ENCODE results near the gene PARD3B. TPM values are rescaled to one million over a fixed set of nuclear protein-coding genes. Genes with fewer than 3 reads are reported as not detected.

Gene PARD3B
- total RNA-seq, 1 donor from 2014 or later, result 6.8 TPM

GRCh38 chr2:204891739-204892138 is 346.5 kb downstream of the PARD3B start:
- DNase-seq, result no peak
- intact Hi-C loops (cut with DNase I), result no loop called here
- no peak for ATAC-seq (ENCODE audit: poor library complexity)

DNA sequence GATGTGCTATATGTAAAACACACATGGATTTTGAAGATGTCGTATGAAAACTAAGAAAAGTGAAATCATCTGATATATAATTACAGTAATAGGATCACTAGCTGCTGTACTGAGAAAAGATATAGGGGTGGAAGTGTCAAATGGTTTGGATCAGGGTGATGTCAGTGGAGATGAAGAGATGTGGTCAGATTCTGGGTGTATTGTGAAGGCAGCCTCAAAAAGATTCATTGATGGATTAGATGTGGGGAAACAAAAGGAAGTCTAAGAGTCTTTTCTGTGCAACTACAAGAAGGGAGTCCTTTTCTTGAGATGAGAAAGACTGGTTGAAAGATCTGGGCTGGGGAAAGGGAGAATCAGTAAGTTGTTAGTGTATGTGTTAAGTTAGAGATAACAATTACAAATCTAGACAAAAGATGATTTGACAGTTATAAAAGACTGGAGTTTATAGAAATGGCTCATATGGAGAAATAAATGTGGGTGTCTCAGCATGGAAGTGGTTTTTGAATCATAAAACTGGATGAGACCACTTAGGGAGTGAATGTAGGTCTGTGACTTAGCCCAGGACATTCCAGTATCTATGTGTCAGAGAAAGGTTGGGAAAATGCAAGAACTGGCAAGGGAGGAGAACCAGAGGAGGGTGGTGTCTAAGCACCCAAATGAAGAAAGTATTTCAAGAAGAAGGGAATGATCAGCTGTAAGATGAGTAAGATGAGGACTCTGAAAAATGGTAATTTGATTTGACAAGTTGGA is 347.4 kb downstream of the PARD3B start:
- no peak for ATAC-seq (ENCODE audit: poor library complexity)
- intact Hi-C loops (cut with DNase I), result no loop called here
- DNase-seq, result no peak

- intact Hi-C loops (cut with DNase I), result no loop called here
- DNase-seq (no peak), ATAC-seq (ENCODE audit: poor library complexity) (no peak)
Observed at GRCh38 chr2:204896146-204896545, 350.9 kb downstream of the PARD3B start.

- ATAC-seq (ENCODE audit: poor library complexity) (no peak), DNase-seq (no peak)
- intact Hi-C loops (cut with DNase I), result no loop called here
Observed at GRCh38 chr2:204897561-204897960, 352.3 kb downstream of the PARD3B start.

DNA sequence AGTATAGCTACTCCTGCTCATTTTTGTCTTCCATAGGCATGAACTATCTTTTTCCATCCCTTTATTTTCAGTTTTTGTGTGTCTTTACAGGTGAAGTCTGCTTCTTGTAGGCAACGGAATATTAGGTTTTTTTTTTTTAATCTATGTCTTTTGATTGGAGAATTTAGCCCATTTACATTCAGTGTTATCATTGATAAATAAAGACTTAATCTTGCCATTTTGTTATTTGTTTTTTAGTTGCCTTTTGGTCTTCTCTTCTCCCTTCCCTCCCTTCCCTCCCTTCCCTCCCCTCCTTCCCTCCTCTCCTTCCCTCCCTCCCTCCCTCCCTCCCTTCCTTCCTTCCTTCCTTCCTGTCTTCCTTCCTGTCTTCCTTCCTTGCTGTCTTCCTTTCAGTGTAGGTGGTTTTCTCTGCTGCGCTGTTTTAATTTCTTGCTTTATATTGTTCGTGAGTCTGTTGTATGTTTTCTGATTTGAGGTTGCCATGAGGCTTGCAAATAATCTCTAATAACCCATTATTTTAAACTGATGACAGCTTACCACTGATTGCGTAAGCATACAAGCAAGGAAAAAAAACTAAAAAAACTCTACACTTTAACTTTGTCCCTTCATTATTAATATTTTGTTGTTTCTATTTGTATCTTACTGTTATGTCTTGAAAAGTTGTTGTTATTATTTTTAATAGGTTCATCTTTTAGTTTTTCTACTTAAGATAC is 353.8 kb downstream of the PARD3B start:
- intact Hi-C loops (cut with DNase I), result no loop called here
- ATAC-seq (ENCODE audit: poor library complexity) (no peak), DNase-seq (no peak)

DNA sequence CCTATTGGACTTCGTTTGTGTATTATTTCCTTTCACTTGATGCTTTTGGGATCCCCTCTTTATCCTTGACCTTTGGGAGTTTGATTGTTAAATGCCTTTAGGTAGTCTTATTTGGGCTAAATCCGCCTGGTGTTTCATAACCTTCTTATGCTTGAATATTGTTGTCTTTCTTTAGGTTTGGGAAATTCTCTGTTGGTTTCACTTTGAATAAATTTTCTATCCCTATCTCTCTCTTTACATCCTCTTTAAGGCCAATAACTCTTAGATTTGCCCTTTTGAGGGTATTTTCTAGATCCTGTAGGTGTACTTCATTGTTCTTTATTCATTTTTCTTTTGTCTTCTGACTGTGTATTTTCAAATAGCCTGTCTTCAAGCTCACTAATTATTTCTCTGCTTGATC is 354.7 kb downstream of the PARD3B start:
- DNase-seq, result no peak
- no peak for ATAC-seq (ENCODE audit: poor library complexity)
- intact Hi-C loops (cut with DNase I), result no loop called here

DNA sequence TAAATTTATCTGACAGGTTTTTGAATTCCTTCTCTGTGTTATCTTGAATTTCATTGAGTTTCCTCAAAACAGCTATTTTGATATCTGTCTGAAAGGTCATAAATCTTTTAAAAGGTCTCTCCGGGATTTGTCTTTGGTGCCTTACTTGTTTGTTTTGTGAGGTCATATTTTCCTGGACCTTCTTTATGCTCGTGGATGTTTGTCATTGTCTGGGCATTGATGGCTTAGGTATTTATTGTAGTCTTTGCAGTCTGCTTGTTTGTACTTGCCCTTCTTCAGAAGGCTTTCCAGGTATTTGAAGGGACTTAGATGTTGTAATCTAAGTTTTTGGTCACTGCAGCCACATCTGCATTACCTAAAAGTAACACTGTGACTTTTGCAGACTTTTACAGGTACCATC is 355.2 kb downstream of the PARD3B start:
- ATAC-seq (ENCODE audit: poor library complexity) (no peak), DNase-seq (no peak)
- intact Hi-C loops (cut with DNase I), result no loop called here

DNA sequence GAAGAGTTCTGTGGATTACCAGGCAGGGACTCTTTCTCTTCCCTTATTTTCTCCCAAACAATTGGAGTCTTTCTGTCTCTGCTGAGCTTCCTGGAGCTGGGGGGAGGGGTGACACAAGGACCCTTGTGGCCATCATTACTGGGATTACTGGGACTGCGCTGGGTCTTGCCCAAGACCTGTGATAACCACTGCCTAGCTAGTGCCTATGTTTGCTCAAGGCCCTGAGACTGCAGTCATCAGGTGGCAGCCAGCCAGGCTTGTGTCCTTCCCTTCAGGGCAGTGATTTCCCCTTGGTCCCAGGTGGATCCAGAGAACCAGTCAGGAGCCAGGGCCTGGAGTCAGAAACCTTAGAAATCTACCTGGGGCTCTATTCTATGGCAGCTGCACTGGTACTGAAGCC is 355.6 kb downstream of the PARD3B start:
- intact Hi-C loops (cut with DNase I), result no loop called here
- DNase-seq (peak; percentile 44), ATAC-seq (ENCODE audit: poor library complexity) (no peak)

DNA sequence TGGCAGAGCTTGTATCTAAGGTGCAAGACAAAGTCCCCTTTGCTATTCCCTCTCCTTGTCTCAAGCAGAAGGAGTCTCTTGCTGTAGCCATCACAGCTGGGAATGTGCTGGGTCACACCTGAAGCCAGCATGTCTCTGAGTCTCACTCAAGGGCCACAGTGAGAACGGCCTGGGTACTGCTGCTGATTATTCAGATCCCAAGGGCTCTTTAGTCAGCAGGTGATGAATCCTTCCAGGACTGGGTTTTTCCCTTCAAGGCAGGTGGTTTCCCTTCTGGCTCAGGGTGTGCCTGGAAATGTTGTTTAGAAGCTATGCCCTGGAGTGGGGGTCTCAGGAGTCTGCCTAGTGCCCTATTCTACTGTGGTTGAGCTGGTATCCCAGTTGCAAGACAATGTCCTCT is 356.3 kb downstream of the PARD3B start:
- no peak for ATAC-seq (ENCODE audit: poor library complexity)
- intact Hi-C loops (cut with DNase I), result no loop called here
- no peak for DNase-seq

DNA sequence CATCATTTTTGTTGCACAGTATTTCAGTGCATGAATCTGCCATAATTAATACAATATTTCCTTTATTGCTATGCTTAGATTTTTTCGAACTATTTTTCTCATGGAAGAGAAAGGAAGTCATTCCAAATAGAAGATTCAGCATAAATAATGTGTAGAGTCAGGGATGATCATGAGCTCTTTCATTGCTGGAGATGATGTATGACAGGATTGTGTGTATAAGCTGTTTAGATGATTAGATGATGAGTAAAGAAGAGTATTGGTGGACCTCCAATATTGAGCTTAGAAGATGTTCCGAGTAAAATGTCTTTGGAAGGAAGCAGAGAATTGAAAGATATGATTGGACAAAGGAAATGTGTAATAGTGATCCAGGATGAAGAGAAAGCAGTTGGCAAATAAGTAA is 364.5 kb downstream of the PARD3B start:
- DNase-seq (no peak), ATAC-seq (ENCODE audit: poor library complexity) (no peak)
- intact Hi-C loops (cut with DNase I), result no loop called here

DNA sequence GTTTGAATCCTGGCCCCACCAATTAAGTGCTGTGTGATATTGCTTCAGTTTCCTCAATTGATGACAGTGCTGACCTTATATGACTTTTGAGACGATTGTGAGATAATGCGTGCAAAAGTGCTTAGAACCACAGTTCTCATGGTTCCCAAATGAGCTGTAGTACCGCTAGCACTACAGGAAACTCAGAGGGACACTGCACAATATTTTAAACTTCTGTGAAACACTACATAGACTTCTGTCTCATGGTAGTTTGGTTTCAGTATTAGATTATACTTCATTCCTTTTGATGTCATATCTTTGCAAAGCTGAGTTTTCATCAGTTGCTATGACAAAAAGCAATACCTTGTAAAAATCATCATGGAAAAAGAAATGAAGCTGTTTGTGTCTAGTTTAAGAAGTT is 368.0 kb downstream of the PARD3B start:
- ATAC-seq (ENCODE audit: poor library complexity), result no peak
- intact Hi-C loops (cut with DNase I), result no loop called here
- DNase-seq, result no peak

GRCh38 chr2:204913854-204914464 is 368.7 kb downstream of the PARD3B start:
- DNase-seq (no peak), ATAC-seq (ENCODE audit: poor library complexity) (no peak)
- intact Hi-C loops (cut with DNase I), result no loop called here

- intact Hi-C loops (cut with DNase I), result no loop called here
- peak; percentile 29 for DNase-seq
- ATAC-seq (ENCODE audit: poor library complexity), result no peak
Observed at GRCh38 chr2:204914708-204915107, 369.4 kb downstream of the PARD3B start.

GRCh38 chr2:204917089-204917701 is 371.9 kb downstream of the PARD3B start:
- ATAC-seq (ENCODE audit: poor library complexity) (no peak), DNase-seq (no peak)
- intact Hi-C loops (cut with DNase I), result no loop called here

DNA sequence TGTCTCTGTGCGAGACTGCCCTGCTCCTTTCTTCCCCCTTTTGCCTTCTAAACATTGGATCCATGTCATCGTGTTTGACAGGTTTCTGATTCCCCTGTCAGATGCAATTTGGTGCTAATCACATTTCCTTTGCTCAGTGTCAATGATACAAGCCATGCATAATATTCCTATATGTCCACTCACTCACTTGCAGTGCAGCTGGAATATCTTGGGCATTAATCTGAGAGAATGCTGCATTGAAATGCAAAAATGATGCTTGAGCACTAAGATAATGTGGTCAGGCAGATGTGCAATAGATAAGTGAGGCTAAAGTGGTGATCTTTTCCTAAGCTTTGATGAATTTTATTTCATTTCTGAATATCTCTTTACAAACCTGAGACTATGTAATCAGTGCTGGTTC is 375.5 kb downstream of the PARD3B start:
- no peak for DNase-seq
- intact Hi-C loops (cut with DNase I), result no loop called here
- ATAC-seq (ENCODE audit: poor library complexity), result no peak

GRCh38 chr2:204923957-204924356 is 378.7 kb downstream of the PARD3B start:
- intact Hi-C loops (cut with DNase I), result no loop called here
- ATAC-seq (ENCODE audit: poor library complexity), result no peak
- no peak for DNase-seq

DNA sequence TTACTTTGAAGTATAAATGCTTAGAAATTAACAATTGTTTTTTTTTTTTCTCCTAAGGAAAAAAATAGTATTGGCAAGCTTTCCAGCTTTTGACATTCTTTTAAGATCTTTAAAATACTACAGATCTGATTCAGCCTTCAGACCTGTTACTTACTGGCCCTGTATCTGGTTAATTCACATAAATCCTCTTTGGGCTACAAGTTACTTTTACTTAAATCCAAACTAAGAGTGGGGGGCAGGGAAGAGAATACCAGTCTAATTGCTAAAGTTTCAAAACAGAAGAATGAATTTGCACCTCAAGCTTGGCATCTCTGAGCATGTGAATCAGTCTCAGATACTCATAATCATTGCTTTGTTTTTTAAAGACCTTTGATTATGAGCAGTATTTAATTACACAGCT is 386.3 kb downstream of the PARD3B start:
- intact Hi-C loops (cut with DNase I), result no loop called here
- DNase-seq, result no peak
- ATAC-seq (ENCODE audit: poor library complexity), result no peak

- DNase-seq (no peak), ATAC-seq (ENCODE audit: poor library complexity) (no peak)
- intact Hi-C loops (cut with DNase I), result no loop called here
Observed at GRCh38 chr2:204933735-204934374, 388.6 kb downstream of the PARD3B start.

GRCh38 chr2:204944927-204945326 is 399.7 kb downstream of the PARD3B start:
- no peak for DNase-seq
- intact Hi-C loops (cut with DNase I), result no loop called here
- ATAC-seq (ENCODE audit: poor library complexity), result no peak
